Keratinocyte (primary cell): Measurements from ENCODE around the gene KIFC1. TPM values are rescaled to one million over a fixed set of nuclear protein-coding genes. Genes with fewer than 3 reads are reported as not detected.
"Not testable (repeated sequence)": the region's sequence is repeated elsewhere in the genome, so short reads cannot be mapped to it uniquely, and the experiment has no call there.

Experiments
- DNase-seq: peaks from one replicate; pipeline ENCODE4 v3.0.0-alpha.2; 2011; ENCODE audit warnings: low read depth, missing footprints, low spot score
- FAIRE-seq: peaks from 2 replicates; lab custom pipeline; 2011; peaks lifted over from hg19 to GRCh38; lab: Jason Lieb, UNC
- H2AFZ ChIP-seq: 2 replicates; pipeline ENCODE4 v1.6.0; 2012; ENCODE audit warnings: low read length, control low read depth, inconsistent platforms; ENCODE audit not compliant: control insufficient read depth
- H3K27ac ChIP-seq: 2 replicates; pipeline ENCODE4 v1.5.1; 2011; ENCODE audit warnings: low read length; ENCODE audit not compliant: control insufficient read depth, insufficient read depth
- H3K27me3 ChIP-seq: 3 replicates; pipeline ENCODE4 v1.6.0; 2011; ENCODE audit warnings: low read length; ENCODE audit not compliant: control insufficient read depth, insufficient read depth; ENCODE audit errors: extremely low read depth
- H3K36me3 ChIP-seq, 2 experiments: 2 replicates in 1 of 2; 3 replicates in 1 of 2; pipeline ENCODE4 v1.5.1; 2011; ENCODE audit warnings: low read length in 2 of 2, mild to moderate bottlenecking in 1 of 2; ENCODE audit not compliant: control insufficient read depth in 2 of 2, insufficient read depth in 2 of 2; ENCODE audit errors: extremely low read depth in 1 of 2
- H3K4me1 ChIP-seq: 3 replicates; pipeline ENCODE4 v1.5.1; 2011; ENCODE audit warnings: low read length; ENCODE audit not compliant: control insufficient read depth, insufficient read depth; ENCODE audit errors: extremely low read depth
- H3K4me2 ChIP-seq: 3 replicates; pipeline ENCODE4 v1.6.0; 2011; ENCODE audit warnings: low read depth, low read length; ENCODE audit not compliant: control insufficient read depth, insufficient read depth; ENCODE audit errors: extremely low read depth
- H3K4me3 ChIP-seq, 3 experiments: fragments of 200-600 bp in 1 of 3; sonication (generic) in 1 of 3; 2 replicates in 2 of 3; 3 replicates in 1 of 3; pipeline ENCODE4 v1.5.1; 2011 to 2016; ENCODE audit warnings: low read length in 3 of 3, mild to moderate bottlenecking in 3 of 3, control low read depth in 2 of 3, inconsistent platforms in 1 of 3, low read depth in 1 of 3, mixed read lengths in 1 of 3, mixed run types in 1 of 3, moderate library complexity in 1 of 3; ENCODE audit not compliant: control insufficient read depth in 2 of 3, insufficient read depth in 2 of 3; ENCODE audit errors: extremely low read depth in 1 of 3
- H3K79me2 ChIP-seq: 2 replicates; pipeline ENCODE4 v1.6.0; 2012; ENCODE audit warnings: low read length; ENCODE audit not compliant: control insufficient read depth, insufficient read depth
- H3K9ac ChIP-seq: 3 replicates; pipeline ENCODE4 v1.6.0; 2011; ENCODE audit warnings: low read length; ENCODE audit not compliant: control insufficient read depth, insufficient read depth; ENCODE audit errors: extremely low read depth
- H3K9me1 ChIP-seq: 3 replicates; pipeline ENCODE4 v1.6.0; 2011; ENCODE audit warnings: low read length; ENCODE audit not compliant: control insufficient read depth, insufficient read depth; ENCODE audit errors: extremely low read depth
- H3K9me3 ChIP-seq: 2 replicates; pipeline ENCODE4 v1.5.1; 2012; ENCODE audit warnings: low read depth, low read length; ENCODE audit not compliant: control insufficient read depth
- H4K20me1 ChIP-seq: 3 replicates; pipeline ENCODE4 v1.6.0; 2011; ENCODE audit warnings: low read length; ENCODE audit not compliant: control insufficient read depth, insufficient read depth; ENCODE audit errors: extremely low read depth
- EZH2 ChIP-seq: IDR thresholded peaks from one replicate; pipeline ENCODE4 v1.6.1; 2012; ENCODE audit warnings: inconsistent platforms, mild to moderate bottlenecking, low read length, moderate library complexity
- dilution Hi-C: fragments of 300-500 bp; cut with MboI; formaldehyde crosslinking; loops from one replicate; pipeline ENCODE4 v1.7.0; 2020; ENCODE audit warnings: low sequenced_read_pairs; ENCODE audit not compliant: extremely low pct_ligation_motif_present
- polyA plus RNA-seq, 5 experiments: library from polyadenylated mRNA; depleted of rRNA in 3 of 5; stranded (reverse) in 3 of 5; stranded (forward) in 1 of 5; unstranded in 1 of 5; fragments of >200 nt; gene quantifications; 1 replicate in 1 of 5; 2 replicates in 3 of 5; 3 replicates in 1 of 5; pipeline versions ENCODE4 v1.2.1 to v1.2.3, GENCODE V29; 2011 to 2012; ENCODE audit warnings: missing spikeins in 2 of 5, low read depth in 1 of 5, low replicate concordance in 1 of 5
- TF ChIP-seq, protein P1 (sequence below), 3 experiments: IDR thresholded peaks in 1 of 3; conservative IDR thresholded peaks in 1 of 3; optimal IDR thresholded peaks in 1 of 3; 2 replicates in 2 of 3; 3 replicates in 1 of 3; pipeline versions ENCODE3 to v1.5.1; 2011; ENCODE audit warnings: low read length in 3 of 3, mild to moderate bottlenecking in 3 of 3, moderate library complexity in 2 of 3, control low read depth in 1 of 3, inconsistent platforms in 1 of 3; ENCODE audit not compliant: insufficient read depth in 2 of 3; ENCODE audit errors: extremely low read depth in 1 of 3

The KIFC1 gene
- polyA plus RNA-seq, 1 donor (not counting 4 experiments of a cell fraction or from before 2014, with no cell fraction given), result 20.0 TPM

DNA sequence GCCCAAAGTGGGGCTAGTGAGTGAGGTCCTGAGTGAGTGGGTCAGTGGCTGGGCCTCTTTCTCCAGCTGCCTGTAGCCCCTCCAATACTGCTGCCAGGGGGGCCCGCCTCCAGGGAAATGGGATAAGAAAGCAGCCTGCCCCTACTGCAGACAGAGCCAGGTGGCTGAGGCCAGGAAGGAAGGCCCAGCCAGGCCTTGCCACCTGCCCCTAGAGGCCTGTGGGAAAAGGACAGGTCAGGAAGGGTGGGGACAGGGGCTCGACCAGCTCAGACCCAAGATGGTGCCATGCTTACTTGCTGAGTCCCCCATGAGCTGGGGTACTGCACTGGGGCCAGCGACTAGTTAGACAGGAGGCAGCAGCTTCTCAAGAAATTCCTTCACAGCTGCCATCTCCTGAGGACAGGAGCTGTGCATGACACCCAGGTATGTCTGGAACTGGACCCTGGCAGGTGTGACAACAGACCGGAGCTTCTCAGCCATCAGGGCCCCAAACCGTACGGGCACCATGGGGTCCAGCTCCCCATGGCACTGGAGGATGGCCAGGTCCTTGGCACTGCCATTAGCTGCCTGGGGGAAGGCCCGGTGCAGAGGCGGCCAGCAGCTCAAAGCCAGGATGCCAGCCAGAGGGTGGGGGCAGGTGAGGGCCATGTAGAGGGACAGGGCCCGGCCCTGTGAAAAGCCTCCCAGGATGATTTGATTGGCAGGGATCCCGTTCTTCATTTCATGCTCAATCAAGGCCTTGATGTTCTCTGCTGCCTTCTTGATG, 26.2 kb upstream of the KIFC1 start:
- H3K27ac ChIP-seq, DNase-seq, H3K4me3 ChIP-seq, H3K4me2 ChIP-seq, H3K9ac ChIP-seq, H3K79me2 ChIP-seq, H3K27me3 ChIP-seq, FAIRE-seq, H3K4me1 ChIP-seq, H2AFZ ChIP-seq, H3K9me1 ChIP-seq, dilution Hi-C loops, H3K9me3 ChIP-seq, H3K36me3 ChIP-seq, H4K20me1 ChIP-seq: not testable (repeated sequence)
- TF ChIP-seq, protein P1, sequence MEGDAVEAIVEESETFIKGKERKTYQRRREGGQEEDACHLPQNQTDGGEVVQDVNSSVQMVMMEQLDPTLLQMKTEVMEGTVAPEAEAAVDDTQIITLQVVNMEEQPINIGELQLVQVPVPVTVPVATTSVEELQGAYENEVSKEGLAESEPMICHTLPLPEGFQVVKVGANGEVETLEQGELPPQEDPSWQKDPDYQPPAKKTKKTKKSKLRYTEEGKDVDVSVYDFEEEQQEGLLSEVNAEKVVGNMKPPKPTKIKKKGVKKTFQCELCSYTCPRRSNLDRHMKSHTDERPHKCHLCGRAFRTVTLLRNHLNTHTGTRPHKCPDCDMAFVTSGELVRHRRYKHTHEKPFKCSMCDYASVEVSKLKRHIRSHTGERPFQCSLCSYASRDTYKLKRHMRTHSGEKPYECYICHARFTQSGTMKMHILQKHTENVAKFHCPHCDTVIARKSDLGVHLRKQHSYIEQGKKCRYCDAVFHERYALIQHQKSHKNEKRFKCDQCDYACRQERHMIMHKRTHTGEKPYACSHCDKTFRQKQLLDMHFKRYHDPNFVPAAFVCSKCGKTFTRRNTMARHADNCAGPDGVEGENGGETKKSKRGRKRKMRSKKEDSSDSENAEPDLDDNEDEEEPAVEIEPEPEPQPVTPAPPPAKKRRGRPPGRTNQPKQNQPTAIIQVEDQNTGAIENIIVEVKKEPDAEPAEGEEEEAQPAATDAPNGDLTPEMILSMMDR (optimal IDR thresholded peaks at IDR 0.05 in 1 of 3, IDR thresholded peaks at IDR 0.05 in 1 of 3, conservative IDR thresholded peaks at IDR 0.05 in 1 of 3; ENCODE audit: extremely low read depth in 1 of 3, insufficient read depth in 2 of 3, low read length in 3 of 3), result peak in 1 of 3 experiments; percentile 9

DNA sequence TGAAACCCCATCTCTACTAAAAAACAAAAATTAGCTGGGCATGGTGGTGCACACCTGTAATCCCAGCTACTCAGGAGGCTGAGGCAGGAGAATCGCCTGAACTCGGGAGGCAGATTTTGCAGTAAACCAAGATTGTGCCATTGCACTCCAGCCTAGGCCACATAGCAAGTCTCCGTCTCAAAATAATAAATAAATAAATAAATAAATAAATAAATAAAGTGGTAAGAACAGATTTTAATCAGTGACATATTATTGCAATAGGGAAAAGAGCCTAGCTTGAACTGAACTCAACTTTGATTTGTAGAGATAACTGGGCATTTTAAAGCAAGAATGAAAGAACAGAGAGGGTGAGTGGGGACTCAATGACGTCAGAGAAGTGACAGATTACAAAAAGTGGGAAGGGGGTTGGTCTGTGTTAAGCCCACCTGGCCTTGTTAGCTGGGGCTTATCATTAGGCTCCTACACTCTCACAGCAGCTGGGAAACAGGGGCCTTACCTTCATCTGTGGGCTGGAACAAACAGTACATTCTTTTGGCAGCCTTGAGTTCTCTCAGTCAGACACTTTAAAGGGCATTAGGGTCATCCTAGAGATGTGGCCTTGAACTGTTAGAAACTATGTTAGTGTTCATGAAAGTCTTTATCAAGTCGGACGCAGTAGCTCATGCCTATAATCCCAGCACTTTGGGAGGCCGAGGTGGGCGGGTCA, 24.5 kb upstream of the KIFC1 start:
- Histone ChIP-seq H3K27ac (no peak overlapping the region), H3K79me2 (no peaks in the 10 kb centered on the region), H3K4me1 (no peaks in the 10 kb centered on the region), H3K27me3 (no peaks in the 10 kb centered on the region), H3K4me2 (no peak overlapping the region), H4K20me1 (no peaks in the 10 kb centered on the region), H3K4me3 (no peak overlapping the region), H3K9me1 (no peaks in the 10 kb centered on the region), H2AFZ (no peak overlapping the region), H3K36me3 (no peaks in the 10 kb centered on the region), H3K9me3 (no peaks in the 10 kb centered on the region), H3K9ac (no peak overlapping the region)
- DNase-seq, result no peak
- dilution Hi-C loops, result no loop called here
- FAIRE-seq, result no peak
- TF ChIP-seq EZH2, result no peak
- TF ChIP-seq, protein P1 (optimal IDR thresholded peaks at IDR 0.05 in 1 of 3, IDR thresholded peaks at IDR 0.05 in 1 of 3, conservative IDR thresholded peaks at IDR 0.05 in 1 of 3; ENCODE audit: extremely low read depth in 1 of 3, insufficient read depth in 2 of 3, low read length in 3 of 3), result no peak

DNA sequence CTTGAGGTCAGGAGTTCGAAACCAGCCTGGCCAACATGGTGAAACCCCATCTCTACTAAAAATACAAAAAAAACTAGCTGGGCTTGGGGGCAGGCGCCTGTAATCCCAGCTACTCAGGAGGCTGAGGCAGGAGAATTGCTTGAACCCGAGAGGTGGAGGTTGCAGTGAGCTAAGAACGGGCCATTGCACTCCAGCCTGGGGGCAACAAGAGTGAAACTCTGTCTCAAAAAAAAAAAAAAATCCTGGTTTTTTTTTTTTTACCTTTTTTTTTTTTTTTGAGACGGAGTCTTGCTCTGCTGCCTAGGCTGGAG, 24.0 kb upstream of the KIFC1 start:
- H3K4me3 ChIP-seq, H3K9me1 ChIP-seq, H4K20me1 ChIP-seq, H3K9ac ChIP-seq, FAIRE-seq, H3K4me2 ChIP-seq, H2AFZ ChIP-seq, DNase-seq, H3K79me2 ChIP-seq, dilution Hi-C loops, H3K27ac ChIP-seq, H3K9me3 ChIP-seq, H3K4me1 ChIP-seq, H3K36me3 ChIP-seq, H3K27me3 ChIP-seq: not testable (repeated sequence)
